HG02588 (cell line): Measurements from ENCODE around the gene TEX13B.
"Not testable (repeated sequence)": the region's sequence is repeated elsewhere in the genome, so short reads cannot be mapped to it uniquely, and the experiment has no call there.

Experiments
- ATAC-seq: cut with Tn5 transposase; IDR thresholded peaks from one replicate; pipeline ENCODE4 v1.9.1; 2021; ENCODE audit warnings: mild to moderate bottlenecking, moderate library complexity; ENCODE audit not compliant: unreplicated experiment

Gene TEX13B, protein sequence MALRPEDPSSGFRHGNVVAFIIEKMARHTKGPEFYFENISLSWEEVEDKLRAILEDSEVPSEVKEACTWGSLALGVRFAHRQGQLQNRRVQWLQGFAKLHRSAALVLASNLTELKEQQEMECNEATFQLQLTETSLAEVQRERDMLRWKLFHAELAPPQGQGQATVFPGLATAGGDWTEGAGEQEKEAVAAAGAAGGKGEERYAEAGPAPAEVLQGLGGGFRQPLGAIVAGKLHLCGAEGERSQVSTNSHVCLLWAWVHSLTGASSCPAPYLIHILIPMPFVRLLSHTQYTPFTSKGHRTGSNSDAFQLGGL

DNA sequence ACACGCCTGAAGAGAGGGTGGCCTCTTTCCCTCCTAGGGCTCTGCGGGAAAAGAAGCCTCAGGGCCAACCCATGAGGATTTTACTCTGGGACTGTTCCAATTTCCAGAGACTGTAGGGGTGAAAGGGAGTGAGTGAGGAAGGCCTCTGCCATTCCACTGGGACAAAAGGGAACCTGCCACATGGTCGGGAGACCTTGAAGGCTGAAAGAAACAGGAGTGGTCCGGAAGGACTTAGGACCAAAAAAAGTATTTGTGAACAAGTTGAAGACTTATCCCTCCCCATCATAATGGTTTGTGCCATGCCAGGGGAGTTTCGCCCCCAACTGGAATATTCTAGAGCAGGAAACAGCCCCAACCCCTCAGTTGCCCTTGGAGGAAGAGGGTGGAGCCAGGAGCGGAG is at the start of gene TEX13B:
Gene TEX13B (minus strand): TSS at position 15 of the 400 bp plus-strand sequence. CDS start 243 bp downstream, outside the sequence.
- ATAC-seq, result no peak

DNA sequence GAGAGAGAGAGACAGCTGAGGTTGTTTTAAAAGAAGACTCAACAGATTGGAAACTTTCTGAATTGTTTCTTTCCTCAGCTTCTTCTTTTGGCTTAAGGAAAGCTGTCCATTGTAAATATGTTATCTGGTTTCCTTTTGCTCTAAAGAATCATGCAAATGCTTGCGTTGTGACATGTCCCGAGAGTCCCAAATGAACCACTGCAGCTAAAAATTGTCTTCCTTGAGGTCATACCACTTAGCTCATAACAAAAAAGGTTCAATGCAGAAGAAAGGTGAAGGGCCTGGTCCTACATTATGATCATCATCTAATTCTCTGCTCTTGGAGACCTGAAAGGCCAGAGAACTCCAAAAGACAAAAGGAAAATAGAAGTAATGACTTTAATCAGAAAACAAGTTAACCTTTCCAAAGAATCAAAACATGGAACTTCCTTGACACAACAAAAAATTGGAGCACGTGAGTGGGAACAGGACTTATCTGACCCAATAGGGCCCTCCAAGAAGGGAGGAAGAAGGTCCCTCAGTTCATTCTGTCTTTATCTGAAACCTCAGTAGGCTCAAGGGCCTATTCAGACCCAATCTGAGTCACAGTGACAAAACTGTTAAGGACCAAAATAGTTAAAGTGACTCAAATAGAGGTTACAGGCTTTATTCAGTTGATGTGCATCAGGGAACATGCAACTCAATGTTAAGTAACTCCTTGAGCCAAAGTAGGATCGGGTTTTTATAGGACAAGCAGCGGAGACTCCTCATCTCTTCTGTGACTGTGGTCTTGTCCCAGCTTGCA is 48.0 kb upstream of the TEX13B start:
- ATAC-seq, result peak; percentile 76

DNA sequence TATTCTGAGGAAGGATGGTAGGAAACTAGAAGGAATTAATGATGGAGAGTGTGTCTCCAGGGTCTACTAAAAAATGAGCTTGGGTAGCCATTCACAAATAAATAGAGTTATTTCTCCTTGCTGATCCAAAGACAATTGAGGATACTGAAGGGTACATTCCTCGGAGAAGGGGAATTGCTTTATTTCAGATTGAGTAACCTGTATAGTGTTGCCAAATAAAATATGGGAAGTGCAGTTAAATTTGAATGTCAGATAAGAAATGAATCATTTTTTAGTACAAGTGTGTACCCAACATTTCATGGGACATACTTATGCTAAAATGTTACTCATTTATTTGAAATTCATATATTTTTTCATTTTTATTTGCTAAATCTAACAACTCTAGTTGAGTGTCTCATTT is 46.7 kb upstream of the TEX13B start:
- no peak for ATAC-seq

DNA sequence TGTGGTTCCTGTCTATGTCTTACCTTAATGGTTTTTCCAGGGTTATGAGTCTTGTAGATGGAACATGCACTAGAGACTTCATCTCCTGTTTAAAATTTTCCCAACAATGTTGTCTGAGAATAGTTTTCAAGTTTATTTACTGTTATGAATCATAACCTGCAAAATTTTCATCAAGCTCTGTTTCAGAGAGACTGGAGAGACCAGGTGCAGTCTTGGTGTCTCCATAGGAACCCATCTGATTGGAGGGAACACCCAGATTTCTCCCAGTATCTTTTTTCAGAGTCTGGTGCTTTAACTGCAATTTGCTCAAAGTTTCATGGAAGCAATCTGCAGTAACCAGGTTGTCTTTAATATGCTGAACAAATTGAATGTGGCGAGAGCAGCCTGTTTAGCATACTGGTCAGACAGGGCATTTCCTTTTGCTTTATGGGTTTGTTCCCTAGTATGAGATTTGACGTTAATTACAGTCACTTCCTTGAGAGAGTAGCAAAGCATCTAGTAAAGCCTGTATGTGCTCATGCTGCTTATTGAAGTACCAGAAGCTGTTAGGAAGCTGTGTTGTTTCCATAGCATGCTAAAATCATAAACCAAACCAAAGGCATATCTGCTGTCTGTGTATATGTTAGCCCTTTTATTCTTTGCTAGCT is 43.9 kb upstream of the TEX13B start:
- ATAC-seq, result no peak

DNA sequence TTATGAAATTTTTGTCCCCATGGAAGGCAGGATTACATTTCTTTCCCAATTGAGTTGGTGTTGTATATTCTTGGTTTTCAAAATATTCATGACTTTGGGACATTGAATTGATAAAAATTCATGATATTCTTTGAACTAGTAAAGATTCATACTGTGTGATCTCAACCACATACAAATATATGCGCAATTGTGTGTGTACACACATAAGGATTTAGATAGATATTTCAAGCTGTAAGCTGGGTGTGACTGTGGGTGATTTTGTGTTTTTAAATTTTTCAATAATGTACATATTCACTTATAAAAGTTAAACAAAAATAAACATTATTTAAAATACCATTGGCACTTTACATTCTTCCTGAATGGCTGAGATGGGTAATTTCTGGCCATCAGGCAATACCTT is 43.2 kb upstream of the TEX13B start:
- ATAC-seq, result no peak

DNA sequence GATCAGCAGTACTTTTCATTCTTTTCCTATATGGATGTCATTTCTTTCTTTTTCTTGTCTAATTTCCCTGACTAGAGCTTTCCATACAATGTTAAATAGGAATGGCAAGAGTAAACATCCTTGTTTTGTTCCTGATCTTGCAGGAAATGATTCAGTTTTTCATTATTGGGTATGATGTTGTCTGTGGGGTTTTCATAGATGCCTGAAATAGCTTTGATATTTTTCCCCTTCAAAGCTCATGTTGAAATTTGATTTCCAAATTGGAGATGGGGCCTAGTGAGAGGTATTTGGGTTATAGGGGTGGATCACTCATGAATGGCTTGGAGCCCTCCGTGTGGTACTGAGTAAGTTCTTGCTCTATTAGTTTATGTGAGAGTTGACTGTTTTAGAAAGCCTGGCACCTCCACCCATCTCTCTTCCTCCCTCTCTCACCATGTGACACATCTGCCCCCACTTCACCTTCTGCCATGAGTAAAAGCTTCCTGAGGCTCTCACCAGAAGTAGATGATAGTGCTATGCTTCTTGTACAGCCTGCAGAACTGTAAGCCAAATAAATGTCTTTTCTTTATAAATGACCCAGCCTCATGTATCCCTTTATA is 40.4 kb upstream of the TEX13B start:
- no peak for ATAC-seq

DNA sequence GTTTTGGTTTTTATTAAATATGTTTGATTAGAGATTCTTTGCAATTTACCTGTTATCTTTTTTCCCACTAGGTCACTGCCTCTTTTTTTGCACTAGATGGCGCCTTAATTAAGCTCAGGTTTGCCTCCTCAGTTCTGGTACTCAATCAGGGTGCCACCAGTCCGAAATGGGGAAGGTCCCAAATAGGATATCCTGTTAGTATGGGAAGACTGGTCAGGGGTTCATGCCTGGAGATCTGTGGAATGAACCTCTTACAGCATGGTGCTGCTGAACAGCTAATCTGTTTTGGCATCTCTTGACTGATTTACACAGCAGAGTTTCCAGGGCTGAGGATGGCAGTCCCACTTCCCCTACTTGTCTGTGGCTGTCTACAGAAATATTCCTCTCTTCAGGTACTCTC is 38.5 kb upstream of the TEX13B start:
- no peak for ATAC-seq

DNA sequence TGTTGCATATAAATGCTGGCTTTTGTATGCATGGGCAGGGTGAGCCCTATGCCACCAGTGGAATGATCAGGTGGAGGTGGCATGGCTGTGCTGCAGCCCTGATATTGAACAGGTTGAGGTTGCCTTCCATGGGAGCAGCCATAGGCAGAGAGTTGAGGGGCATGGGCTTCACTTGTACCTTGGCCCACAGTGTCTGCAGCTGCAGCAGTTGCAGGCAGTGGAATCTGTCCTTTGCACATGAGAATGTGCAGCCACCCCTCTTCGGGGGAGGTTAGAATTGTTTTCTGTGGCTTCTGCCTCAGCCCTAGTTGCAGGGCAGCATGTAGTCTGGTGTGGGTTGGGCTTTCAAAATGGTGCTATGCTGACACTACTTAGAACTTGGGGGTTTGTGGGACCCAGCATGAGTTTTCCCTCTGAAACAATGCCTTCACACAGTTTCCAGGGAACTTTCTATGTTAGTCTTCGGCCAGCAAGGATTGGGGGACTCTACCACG is 37.3 kb upstream of the TEX13B start:
- ATAC-seq, result no peak

DNA sequence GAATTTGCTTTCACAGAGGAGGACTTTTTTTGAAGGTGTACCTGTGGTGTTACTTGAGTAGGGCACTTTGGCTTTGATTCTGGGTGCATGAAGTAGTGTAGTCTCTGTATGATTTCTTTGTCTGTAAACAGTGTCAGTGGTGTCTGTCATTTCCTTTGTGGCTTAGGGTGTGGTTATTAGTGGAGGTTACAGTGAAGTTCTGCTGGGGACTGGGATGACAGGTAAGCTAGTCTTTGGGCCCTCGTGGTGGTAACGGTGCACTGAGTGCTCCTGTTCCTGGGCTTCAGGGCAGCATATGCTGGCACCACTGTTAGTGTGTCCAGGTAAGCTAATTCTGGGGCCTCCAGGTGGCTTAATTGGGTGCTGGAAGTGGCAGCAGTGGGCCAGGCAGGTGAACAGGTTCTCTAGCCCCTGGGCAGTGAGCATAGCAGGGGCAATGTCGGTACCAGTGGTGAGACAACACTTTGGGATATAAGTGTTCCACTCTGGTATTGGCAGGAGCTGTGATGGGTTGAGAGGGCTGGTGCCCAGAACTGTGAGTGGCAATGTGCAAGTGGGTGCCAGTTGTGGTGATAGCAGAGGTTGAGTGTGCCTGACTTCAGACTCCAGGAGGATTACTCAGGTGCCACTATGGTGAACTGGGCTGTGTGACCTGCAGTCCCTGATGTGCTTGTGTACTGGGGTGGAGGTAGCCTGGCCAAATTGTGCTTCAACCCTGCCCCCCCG is 36.6 kb upstream of the TEX13B start:
- no peak for ATAC-seq

DNA sequence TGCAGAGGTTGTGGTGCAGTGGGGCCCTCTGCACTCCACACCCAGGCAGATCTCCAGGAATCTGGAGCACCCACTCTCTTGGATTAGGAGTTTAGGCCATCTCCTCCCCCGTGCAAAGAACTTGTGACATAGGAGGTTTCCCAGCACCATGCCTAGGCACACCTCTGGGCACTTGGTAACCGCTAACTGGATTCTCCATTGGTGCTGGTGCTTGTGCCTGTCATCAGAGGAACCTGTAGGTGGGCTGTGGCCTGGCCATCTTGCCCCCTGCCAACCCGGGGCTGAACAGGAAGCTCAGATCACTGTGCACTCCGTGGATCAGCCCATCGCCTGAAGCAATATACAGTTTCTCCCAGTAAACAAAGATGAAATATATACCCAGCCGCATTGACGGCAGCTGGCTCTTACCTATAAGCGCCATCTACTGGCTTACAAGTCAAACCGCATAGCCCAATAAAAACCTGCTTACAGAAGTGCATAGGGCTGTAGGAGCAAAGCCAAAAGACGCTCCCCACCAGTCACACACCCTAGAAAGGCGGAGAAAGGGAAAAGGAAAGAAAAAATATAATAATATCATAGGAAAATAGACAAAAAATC is 19.1 kb upstream of the TEX13B start:
- peak; percentile 76 for ATAC-seq

DNA sequence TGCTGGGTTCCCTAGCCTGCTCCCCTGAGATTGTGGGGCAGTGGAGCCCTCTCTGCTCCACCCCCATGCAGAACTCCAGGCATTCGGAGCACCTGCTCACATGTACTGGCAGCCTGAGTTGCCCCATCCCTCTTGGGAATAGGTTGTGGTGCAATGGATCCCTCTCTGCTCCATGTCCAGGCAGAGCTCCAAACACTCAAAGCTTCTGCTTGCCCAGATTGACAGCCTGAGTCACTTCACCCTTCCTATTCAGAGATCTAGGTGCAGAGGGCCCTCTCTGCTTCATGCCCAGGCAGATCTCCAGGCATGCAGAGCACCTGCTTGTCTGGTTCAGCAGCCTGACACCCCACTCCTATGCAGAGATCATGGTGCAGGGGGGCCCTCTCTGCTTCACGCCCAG is 18.6 kb upstream of the TEX13B start:
- ATAC-seq, result peak; percentile 18

DNA sequence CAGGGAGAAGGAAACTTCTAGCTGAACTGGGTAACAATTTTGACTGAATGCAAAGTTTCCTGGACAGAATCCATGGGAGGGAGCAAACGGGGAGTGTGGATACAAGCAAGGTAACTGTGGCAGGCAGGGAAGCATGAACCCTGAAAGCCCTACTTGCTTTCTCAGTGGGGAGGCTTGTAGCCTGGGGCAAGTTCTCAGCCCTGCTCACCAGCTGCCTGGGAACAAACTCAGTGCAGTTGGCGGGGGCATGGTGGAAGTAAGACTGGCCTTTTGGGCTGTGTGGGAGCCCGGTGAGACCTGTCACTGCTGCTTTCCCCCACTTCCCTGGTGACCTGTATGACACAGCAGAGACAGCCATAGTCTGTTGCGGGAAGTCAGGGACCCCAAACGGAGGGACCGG is 14.0 kb upstream of the TEX13B start:
- ATAC-seq, result no peak

DNA sequence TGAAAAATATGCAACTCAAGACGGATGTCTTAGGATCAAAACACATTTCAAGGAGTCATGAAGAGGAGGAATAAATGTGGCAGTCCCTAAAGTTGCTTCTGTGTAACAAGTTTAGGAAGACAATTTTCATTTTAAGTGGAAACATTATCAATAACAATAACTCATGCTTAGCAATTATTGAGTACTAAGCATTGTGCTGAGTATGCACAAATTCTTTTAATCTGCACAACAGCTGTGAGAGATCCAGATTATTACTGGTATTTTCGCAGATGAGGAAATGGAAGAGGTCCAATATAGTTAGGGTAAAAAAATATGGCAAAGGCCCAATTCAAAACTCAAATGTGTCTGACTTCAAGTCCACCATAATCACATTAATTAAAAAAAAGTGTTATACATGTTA is 2.9 kb upstream of the TEX13B start:
- ATAC-seq, result no peak

DNA sequence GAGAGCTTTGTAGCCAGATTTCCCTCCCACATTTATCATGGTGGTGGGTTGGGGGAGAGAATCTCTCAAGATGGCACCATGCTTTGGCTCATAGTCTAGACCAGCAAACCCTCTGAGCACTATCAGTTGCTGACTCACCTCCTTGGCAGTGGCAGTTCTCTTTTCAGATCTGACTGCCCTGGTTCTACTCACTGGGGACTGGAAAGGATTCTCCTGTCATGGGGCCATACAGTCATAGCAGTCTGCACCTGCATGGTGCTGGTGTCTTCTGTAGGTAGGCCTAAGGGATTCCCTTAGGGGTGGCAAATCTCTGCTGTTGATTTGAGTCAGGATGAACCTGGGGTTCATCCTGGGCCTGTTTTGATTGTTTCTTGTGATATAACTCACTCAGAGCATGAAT is 2.6 kb downstream of the TEX13B start:
- no peak for ATAC-seq

DNA sequence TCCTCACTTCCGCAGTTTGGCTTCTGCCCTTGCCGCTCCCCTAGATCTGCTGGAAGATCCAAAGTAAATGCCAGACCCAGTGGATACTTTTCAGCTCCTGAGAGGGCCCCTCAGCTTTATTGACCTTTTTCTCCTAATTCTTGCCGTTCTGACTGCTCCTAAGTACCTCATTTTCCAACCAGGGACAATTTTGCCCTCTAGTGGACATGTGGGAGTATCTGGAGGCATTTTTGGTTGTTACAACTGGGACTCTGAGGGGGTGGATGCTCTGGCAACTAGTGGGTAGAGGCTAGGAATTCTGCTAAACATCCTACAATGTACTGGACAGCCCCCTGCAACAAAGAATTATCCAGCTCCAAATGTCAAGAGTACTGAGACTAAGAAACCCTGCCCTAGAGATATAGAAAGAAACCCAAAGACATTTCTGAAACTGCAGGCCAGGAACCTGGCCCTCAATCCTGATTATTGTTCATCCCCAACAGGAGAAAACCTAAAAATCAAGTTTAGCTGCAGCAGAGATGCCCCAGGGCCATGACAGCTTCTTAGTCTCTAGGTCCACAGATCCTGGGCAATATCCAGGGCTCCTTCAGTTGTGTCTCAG is 3.4 kb downstream of the TEX13B start:
- no peak for ATAC-seq

DNA sequence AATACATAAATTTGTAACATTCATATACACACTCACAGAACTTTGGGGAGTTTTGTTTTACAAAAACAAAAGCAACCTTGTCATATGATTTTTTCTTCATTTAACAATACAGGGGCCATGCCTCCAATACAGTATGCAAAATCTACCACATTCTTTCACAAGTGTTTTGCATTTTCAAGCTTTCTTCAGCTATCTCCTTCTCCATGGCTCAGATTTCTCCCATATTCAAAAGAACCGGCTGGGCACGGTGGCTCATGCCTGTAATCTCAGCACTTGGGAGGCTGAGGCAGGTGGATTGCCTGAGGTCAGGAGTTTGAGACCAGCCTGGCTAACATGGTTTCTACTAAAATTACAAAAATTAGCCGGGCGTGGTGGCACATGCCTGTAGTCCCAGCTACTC is 4.1 kb downstream of the TEX13B start:
- ATAC-seq, result no peak

DNA sequence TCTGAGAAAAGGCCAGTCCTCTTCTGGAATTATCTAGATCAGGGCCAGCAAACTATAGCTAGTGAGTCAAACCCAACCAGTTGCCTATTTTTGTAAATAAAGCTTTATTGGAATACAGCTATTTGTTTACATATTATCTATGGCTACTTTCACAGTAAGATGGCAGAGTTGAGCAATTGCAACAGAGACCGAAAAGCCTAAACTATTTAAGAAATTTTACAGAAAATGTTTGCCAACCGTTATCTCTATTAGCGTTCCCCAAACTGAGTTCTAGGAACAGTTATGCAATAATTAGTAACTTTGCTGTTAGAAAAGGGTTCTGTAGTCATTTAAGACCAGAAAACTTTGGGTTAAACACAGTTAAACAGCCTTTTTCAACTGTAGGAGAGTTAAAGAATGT is 10.5 kb downstream of the TEX13B start:
- ATAC-seq, result no peak

DNA sequence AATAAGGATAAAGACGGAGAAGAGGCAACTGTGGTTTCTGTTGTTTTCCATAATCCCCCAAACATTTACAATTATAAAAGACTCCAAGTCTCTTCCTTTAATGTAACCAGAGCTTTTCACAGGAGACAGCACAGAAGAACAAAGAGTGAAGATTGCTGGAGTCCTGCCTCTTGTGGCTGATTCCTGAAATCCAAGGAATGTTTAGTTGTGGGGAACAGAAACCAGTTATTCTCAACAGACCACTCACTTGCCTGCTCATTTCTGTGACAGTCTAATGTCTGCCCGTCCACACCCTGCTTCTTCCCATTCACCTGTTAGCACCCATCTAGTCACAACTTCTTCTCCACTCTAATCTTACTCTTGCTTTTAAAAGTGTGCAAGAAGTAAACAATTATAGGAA is 12.1 kb downstream of the TEX13B start:
- ATAC-seq, result no peak

DNA sequence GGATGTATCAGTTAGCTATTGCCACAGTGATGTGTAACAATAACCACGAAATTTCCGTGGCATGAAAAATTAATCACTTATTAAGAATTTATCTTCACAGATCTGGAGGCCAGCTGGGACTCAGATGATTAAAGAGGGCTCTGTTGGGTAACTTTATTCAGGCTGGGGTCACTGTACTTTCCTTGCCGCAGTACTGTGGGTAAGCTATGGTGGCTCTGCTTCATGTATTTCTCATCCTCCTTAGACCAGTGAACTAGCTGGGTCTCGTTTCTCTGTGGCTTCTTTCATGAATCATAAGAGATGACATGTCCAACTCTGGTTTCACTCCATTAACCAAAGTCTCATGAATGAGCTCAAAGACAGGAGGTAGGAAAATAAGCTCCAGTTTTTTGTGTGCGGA is 13.5 kb downstream of the TEX13B start:
- ATAC-seq, result no peak

DNA sequence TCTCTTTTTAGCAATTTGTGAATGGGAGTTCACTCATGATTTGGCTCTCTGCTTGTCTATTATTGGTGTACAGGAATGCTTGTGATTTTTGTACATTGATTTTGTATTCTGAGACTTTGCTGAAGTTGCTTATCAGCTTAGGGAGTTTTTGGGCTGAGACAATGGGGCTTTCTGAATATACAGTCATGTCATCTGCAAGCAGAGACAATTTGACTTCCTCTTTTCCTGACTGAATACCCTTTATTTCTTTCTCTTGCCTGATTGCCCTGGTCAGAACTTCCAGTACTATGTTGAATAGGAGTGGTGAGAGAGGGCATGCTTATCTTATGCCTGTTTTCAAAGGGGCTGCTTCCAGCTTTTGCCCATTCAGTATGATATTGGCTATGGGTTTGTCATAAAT is 26.8 kb downstream of the TEX13B start:
- not testable (repeated sequence) for ATAC-seq
